Neutrophil (primary cell): Measurements from ENCODE around the gene CACNG3.

ENCODE experiments used
- H3K27ac ChIP-seq: fragments of 200-600 bp; sonication (generic); 2 replicates; pipeline ENCODE4 v1.5.1; 2016; ENCODE audit warnings: mild to moderate bottlenecking, moderate library complexity
- H3K27me3 ChIP-seq: fragments of 200-600 bp; sonication (generic); 2 replicates; pipeline ENCODE4 v1.6.0; 2016; ENCODE audit warnings: mild to moderate bottlenecking
- H3K36me3 ChIP-seq: fragments of 200-600 bp; sonication (generic); 2 replicates; pipeline ENCODE4 v1.5.1; 2017
- H3K4me1 ChIP-seq, 2 experiments: fragments of 200-600 bp in 1 of 2; sonication (generic) in 1 of 2; 1 replicate in 1 of 2; 2 replicates in 1 of 2; pipeline versions ENCODE4 v1.5.1 to v1.6.1; 2013 to 2016; ENCODE audit warnings: low read depth in 1 of 2, low read length in 1 of 2, mild to moderate bottlenecking in 1 of 2, moderate library complexity in 1 of 2; ENCODE audit not compliant: control insufficient read depth in 1 of 2, insufficient read depth in 1 of 2
- H3K4me3 ChIP-seq, 2 experiments: fragments of 200-600 bp in 1 of 2; sonication (generic) in 1 of 2; 1 replicate in 1 of 2; 2 replicates in 1 of 2; pipeline ENCODE4 v1.5.1; 2013 to 2016; ENCODE audit warnings: low read depth in 1 of 2, low read length in 1 of 2, mild to moderate bottlenecking in 1 of 2, moderate library complexity in 1 of 2
- H3K9me3 ChIP-seq: fragments of 200-600 bp; sonication (generic); 2 replicates; pipeline ENCODE4 v1.5.1; 2016
- CTCF ChIP-seq: fragments of 200-600 bp; sonication (generic); IDR thresholded peaks from 2 replicates; pipeline ENCODE4 v1.5.1; 2016; ENCODE audit warnings: antibody characterized with exemption

CACNG3 gene

DNA sequence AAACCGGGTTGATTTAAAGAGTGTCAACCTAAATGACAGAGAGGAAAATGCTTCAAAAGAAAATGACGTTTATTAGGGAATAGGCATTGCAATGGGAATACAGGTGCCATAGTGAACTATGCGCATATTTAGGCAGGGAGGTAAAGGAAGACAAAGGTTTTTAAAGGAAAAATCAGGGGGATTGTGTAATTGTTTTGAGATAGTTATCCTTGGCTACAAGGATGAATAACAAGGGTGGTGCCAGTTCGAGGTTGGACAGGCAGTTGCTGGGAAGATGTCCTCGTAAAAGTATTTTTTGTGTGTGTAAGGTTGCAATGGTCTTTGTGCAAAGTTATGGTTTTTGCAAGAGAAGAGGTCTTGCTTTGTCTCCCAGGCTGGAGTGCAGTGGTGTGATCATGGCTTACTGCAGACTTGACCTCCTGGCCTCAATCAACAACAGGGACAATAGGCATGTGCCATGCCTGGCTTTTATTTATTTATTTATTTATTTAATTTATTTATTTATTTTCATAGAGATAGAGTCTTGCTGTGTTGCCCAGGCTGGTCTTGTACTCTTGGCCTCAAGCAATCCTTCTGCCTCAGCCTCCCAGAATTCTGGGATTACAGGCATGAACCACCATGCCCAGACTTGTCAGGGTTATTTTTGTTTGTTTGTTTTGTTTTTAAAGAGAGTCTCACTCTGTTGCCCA, 63.1 kb downstream of the CACNG3 start:
- Histone ChIP-seq H3K4me3 (no peak overlapping the region), H3K9me3 (no peaks in the 10 kb centered on the region), H3K4me1 (no peaks in the 10 kb centered on the region), H3K27me3 (peaks cover 22% of the 10 kb centered on the region), H3K36me3 (no peaks in the 10 kb centered on the region), H3K27ac (no peak overlapping the region)
- TF ChIP-seq CTCF, result no peak

DNA sequence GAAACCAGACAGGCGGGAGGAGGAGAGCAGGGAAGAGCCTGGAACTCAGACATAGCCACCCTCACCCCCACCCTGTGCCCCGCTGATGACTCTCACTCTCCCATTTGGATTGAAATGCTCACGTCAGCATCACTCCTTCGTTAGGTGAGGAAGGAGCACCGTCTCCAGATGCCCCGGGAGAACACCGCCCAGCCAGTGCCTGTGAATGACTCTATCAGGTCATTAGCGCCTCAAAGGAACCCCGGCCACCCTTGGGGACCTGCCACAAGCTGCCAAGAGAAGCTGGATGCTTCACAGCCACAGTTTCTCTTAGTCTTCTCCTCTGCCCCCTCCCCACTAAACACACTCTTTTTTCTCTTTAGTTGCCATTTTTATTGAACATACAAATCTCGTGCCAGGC, 66.0 kb downstream of the CACNG3 start:
- H3K4me3 ChIP-seq, result no peak overlapping the region
- H3K27ac ChIP-seq, result no peak overlapping the region
- H3K36me3 ChIP-seq, result no peaks in the 10 kb centered on the region
- H3K27me3 ChIP-seq, result peaks cover 17% of the 10 kb centered on the region
- TF ChIP-seq CTCF, result no peak
- no peaks in the 10 kb centered on the region for H3K4me1 ChIP-seq
- no peaks in the 10 kb centered on the region for H3K9me3 ChIP-seq

DNA sequence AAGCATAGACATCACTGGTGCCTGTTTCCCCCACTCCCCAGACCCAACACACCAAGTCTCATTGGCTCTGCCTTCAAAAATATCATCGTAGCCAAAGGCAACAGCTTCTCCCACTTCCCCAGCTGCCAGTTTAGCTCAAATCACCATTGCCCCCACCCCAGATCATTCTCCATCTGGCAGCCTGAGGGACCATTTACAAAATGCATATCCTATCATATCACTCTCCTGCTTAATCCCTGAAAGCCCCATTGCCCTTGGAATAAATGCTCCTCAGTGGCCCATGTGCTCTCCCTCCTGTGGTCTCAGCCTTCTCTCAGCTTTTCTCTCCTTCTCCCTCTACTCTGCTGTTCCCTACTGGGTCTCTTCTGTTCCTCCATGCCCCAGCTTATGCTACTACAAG, 68.3 kb downstream of the CACNG3 start:
- Histone ChIP-seq H3K27me3 (peaks cover 17% of the 10 kb centered on the region), H3K4me1 (no peaks in the 10 kb centered on the region), H3K4me3 (no peak overlapping the region), H3K9me3 (no peaks in the 10 kb centered on the region), H3K27ac (no peak overlapping the region), H3K36me3 (no peaks in the 10 kb centered on the region)
- TF ChIP-seq CTCF, result no peak

DNA sequence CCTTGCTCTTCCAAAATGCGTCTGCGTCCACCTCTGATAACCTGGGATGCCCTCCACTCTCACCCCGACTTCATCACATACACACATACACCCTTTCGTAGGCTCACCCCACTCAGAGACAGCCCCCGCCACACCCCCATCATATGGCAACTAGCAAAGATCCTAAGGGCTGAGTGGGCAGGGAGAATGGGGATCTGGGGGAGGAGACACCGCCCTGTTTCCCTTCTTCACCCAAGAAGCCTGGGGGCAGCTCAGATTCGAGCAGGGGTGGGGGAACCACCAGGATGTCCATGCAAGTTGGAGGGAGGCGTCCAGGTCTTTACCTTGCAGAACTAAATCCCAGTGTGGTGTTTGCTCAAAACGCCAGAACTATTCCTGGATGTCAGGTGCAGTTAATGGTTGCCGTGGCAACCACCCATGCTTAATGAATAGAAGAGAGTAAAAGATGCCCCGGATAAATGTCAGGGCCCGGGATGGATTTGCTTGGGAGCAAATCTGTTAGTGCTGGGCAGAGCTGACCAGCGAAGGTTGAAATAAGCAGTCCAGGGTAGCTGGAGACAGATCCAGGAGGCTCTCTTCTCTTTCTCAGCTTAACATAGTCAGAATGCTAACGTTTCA, 72.8 kb downstream of the CACNG3 start:
- H3K9me3 ChIP-seq, result no peaks in the 10 kb centered on the region
- H3K36me3 ChIP-seq, result no peaks in the 10 kb centered on the region
- no peaks in the 10 kb centered on the region for H3K27me3 ChIP-seq
- no peak for TF ChIP-seq CTCF
- H3K4me3 ChIP-seq, result no peak overlapping the region
- H3K4me1 ChIP-seq, result no peaks in the 10 kb centered on the region
- H3K27ac ChIP-seq, result no peak overlapping the region

DNA sequence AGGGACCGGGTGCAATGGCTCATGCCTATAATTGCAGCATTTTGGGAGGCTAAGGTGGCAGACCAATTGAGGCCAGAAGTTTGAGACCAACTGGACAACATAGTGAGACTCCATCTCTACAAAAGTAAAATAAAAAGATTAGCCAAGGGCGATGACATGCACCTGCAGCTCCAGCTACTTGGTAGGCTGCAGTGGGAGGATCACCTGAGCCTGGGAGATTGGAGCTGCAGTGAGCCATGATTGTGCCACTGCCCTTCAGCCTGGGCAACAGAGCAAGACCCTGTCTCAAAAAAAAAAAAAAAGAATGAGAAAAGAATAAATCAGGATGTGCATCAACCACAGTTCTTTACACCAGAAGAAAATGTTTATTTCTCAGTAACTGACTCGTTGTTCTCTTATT, 76.0 kb downstream of the CACNG3 start:
- no peak for TF ChIP-seq CTCF
- Histone ChIP-seq H3K9me3 (no peaks in the 10 kb centered on the region), H3K4me3 (no peak overlapping the region), H3K36me3 (no peaks in the 10 kb centered on the region), H3K27ac (no peak overlapping the region), H3K4me1 (no peaks in the 10 kb centered on the region), H3K27me3 (no peaks in the 10 kb centered on the region)
